RPMI7951 (cell line): ENCODE measurements around the gene KRTAP10-10. TPM values are rescaled to one million over a fixed set of nuclear protein-coding genes. Genes with fewer than 3 reads are reported as not detected.
A peak's percentile ranks its signal among the peaks of the same experiment; 100 is the strongest.
"Not testable (repeated sequence)": the region's sequence is repeated elsewhere in the genome, so short reads cannot be mapped to it uniquely, and the experiment has no call there.

Experiments used
- DNase-seq: peaks from one replicate; pipeline ENCODE4 v3.0.0-alpha.2; 2012; ENCODE audit warnings: low read depth
- total RNA-seq: library from RNA; depleted of rRNA; stranded (reverse); fragments of >200 nt; shearing (Covaris generic); gene quantifications from 2 replicates; pipeline ENCODE4 v1.2.3, GENCODE V29; 2014

KRTAP10-10 gene
- total RNA-seq, 1 experiment from 2014 or later, result not detected

DNA sequence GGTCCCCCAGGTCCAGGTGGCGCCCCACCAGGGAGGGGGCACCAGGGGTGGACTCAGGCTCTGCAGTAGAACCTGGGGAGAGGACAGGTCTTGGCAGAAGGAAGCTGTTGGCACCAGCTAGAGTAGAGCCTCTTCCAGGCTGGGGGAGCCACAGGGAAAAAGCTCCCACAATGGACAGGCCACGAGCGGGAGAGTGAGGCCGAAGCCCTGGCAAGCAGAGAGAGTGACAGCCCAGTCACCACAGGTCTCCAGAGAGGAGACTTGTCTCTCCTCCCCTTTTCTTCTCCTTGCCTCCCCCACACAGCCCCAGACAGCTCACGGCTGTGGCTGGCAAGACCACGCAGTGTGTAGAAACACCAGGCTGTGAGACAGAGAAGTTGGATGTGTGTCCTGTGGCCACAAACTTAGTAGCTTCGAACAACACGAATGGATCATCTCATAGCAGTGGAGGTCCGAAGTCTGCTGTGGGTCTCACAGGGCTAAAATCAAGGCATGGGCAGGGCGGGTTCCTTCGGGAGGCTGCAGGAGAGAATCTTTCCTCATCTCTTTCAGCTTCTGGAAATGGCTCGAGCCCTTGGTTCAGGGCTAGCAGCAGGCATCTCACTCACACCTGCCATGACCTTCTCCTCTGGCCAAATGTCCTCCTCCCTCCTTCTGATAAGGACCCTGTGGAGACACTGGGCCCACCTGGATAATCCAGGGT, 14.0 kb downstream of the KRTAP10-10 start:
- DNase-seq, result no peak

DNA sequence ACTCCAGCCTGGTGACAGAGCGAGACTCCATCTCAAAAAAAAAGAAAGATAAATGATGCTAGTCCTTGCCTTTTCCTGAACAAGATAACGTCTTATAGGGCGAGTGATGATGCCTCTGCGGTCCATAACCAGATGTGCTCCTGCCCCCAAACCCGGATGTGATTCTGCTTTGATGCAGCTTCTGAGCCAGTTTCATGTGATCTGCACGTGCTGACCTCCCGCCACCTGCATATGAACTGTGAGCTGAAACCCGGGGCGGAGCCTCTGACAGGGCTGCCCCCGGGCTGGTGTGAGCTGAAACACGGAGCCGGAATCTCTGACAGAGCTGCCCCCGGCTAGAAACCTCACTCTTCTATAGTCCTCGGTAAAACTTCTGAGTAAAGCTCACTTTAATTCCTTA, 16.0 kb downstream of the KRTAP10-10 start:
- peak; percentile 3 for DNase-seq

DNA sequence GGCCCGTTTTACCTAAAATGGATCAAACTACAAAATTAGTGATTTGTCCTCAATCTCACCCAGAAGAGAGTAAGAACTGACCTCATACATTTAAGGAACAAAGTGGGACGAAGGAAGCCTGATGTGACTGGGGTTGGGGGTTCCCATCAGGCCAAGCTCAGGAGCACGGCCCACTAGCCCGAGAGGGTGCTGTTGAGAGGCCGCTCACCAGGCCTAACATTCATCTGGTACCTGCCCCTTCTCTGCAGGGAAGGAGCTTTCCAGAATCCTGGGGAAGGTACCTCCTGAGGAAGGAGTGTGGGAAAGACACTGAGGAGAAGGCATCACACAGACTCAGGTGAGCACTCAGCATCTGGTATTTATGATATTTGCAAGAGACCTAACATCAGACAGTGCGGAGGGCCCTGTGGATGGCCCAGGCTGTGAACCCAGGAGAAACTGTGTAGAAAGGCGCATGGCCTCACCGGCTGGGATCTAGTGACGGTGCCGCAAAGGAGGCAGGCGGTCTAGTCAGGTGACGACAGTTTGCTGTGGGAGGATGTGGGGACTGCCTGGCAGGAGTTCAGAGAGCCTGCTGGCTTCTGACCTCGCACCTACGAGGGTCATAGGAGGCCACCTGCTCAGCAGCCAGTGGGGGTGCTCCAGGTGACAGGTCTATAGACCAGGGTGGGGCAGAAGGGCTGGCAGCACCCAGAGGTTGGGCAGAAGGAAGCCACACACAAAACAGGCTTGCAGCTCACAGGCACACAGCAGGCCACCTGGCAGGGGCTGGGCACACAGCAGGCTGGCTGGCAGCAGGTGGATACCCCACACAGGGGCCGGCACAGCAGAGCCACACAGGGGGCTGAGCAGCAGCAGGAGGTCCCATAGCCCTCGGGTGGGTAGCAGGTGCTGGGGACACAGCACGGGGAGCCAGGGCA, 16.8 kb downstream of the KRTAP10-10 start:
- no peak for DNase-seq

DNA sequence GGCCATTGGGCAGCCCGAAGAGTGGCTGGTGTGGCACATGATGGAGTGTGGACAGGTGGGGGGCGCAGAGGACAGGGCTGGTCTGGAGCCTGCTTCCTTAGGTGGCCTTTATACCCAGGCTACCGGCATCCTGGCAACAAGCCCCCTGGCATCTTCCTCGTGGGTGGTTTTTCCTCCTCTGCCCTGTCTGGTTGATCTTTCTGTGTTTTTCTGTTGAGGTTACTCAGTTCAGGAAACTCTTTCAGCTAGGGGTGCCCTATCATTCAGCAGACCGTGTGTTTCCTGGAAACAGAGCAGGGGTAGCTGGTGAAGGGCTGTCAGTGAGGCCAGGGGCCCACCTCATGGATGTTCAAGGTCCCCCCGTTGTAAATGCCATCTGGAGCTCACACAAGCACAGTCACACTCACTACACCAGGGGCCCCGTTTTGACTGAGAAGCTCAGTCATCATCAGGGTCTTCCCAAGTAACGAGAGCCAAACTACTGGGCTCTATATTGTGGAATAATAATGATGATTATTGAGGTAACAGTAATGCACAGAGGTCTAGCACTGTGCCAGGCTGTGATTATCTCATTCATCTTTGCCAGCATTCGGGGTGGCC, 17.5 kb downstream of the KRTAP10-10 start, which contains the start of gene KRTAP12-4:
Gene KRTAP12-4 (minus strand): TSS at position 84 of the 600 bp plus-strand sequence. CDS start 45 bp downstream, at position 39.
- DNase-seq, result no peak

DNA sequence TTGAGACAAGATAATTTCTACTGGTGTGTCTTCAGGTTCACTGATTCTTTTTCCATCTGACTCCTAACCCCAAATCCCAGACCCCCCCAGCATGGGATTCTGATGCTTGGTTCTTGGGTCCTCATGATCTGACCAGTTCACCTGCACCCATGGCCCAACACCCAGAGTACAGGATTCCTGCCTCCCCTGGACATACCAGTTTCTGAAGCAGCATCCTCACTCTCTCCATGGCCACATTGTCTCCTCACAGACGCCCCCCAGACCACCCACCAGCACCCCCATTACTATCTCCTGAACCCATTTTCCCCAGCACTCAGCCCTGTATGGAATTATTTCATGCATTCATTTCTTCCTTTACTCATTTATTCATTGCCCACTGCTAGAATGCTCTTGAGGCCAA, 19.7 kb downstream of the KRTAP10-10 start:
- no peak for DNase-seq

DNA sequence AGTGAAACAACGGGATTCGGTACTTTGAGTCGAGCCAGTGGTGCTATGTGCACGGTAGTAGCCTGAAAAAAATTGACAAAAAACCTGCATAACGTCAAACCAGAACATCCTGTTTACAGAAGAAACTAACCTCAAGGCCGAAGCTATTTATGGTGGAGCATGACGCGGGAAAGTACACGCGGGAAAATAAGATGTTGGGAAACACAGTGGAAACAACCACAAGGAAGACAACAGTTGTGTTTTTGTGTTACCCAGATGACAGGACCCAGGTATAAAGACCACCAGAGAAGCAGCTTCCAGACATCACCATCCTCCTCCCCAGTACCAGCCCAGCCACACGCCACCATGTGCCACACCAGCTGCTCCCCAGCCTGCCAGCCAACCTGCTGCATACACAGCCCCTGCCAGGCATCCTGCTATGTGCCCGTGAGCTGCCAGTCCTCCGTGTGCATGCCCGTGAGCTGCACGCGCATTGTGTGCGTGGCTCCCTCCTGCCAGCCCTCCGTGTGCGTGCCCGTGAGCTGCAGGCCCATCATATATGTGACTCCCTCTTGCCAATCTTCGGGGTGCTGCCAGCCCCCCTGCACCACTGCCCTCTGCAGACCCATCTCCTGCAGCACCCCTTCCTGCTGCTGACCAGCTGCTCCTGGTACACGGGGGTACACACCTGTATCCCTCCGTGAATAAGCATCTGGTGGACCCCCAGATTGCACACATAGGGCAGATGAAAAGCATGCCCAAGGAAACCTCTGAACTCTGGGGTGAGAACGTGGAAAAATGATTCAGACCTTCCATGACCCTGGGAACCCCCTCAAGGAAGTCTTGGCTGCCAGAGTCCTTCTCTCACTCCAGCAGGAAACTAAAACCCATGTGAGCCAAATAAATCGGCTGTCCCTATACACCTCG, 20.7 kb downstream of the KRTAP10-10 start, which contains the start of gene KRTAP12-3:
Gene KRTAP12-3 (plus strand): TSS at position 298 of the 906 bp plus-strand sequence. CDS start 48 bp downstream, at position 346.
- peak; percentile 1 for DNase-seq

DNA sequence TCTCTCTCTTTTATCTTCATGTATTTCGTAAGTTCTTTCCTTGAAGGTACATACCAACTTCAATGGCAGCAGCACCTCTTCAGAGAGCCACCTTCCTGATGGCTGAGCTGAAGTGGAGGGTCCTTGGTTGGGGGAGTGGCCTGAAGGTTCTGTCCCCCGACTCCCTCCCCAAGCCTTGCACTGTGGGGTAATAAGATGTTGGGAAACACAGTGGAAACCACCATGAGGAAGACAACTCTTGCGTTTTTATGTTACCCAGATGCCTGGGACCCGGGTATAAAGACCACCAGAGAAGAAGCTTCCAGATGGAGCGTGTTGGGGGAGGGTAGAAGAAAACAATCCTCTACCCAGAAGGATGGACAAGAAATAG, 21.4 kb downstream of the KRTAP10-10 start:
- DNase-seq, result no peak

DNA sequence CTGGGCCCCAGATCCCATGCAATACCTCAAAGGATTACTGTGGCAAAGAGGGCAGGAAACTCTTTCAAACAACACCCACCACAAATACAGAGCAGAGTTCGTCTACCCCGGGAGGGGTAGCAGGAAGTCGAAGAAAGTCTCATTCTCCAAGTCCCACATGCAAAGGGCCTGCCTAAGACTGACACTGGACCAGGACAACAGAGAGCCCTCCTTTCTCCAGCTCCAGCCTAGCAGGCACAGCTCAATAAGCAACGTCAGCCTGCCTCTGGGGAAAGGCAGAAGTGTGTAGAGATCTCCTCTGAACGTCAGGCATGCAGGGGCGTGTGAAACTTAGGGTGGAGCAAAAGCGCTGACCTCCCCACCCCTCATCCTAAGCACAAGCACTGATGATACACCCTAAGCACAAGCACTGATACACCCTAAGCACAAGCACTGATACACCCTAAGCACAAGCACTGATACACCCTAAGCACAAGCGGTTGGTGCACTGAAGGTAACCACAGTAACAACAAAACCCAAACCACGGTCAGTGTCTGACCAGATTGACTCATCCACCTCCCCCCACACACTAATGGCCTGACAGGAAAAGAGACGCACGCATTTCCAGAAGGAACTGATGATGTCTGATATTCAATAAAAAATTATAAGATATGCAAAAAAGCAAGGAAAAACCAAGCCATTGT, 21.9 kb downstream of the KRTAP10-10 start:
- DNase-seq, result peak; percentile 2

DNA sequence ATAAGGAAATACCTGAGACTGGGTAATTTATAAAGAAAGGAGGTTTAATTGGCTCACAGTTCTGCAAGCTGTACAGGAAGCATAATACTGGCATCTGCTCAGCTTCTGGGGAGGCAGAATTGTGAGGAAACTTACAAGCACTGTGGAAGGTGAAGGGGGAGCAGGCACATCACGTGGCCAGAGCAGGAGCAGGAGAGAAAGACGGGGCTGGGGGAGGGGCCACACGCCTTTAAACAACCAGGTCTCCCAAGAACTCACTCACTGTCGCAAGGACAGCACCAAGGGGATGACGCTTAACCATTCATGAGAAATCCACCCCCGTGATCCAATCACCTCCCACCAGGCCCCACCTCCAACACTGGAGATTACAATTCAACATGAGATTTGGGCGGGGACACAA, 24.4 kb downstream of the KRTAP10-10 start:
- not testable (repeated sequence) for DNase-seq

DNA sequence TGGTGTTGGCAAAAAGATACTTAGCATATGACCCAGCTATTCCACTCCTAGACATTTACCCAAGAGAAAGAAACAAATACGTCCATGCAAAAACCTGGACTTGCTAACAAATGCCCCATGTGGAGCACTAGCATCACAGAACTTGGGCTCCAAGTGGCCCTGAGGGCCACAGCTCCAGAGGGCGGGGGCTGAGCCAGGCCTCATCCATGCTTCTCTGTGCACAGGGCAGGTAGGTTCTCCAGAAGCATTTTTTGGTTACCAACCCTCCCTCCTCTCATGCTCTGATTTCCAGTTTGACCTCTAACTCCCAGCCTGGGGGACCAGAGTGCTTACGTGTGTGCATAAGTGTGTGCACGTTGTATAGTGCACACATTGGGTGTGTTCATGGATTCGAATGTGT, 27.5 kb downstream of the KRTAP10-10 start:
- DNase-seq, result no peak

DNA sequence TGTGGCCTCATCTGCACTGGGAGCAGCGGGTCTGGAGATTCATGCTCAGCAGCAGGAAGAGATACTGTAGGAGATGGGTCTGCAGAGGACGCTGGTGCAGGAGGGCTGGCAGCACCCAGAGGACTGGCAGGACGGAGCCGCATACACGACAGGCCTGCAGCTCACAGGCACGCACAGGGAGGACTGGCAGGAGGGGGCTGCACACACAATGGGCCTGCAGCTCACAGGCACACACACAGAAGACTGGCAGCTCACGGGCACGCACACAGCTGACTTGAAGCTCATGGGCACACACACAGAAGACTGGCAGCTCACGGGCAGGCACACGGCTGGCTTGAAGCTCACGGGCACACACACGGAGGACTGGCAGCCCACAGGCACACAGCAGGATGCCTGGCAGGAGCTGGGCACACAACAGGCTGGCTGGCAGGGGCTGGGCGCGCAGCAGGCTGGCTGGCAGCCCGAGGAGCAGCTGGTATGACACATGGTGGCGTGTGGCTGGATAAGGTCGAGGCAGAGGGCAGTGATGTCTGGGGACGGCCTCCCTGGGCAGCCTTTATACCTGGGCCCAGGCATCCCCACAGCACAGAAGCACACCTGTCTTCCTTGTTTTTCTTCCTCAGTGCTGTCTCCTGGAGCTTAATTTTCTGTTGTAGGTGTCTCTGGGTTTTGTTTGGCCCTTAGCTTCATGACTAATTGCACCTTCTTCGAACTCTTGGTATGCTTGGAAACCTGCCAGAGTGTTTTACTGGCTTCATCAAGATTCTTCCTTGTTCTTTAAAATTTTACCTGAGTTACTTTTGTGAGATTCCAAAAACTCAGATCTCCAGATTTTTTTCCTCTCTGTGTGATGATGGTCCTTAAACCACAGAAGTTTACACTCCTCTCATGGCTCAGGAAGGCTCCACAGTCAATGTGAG, 29.5 kb downstream of the KRTAP10-10 start, which contains the start of gene KRTAP12-2:
Gene KRTAP12-2 (minus strand): TSS at position 527 of the 920 bp plus-strand sequence. CDS start 41 bp downstream, at position 486.
- no peak for DNase-seq

DNA sequence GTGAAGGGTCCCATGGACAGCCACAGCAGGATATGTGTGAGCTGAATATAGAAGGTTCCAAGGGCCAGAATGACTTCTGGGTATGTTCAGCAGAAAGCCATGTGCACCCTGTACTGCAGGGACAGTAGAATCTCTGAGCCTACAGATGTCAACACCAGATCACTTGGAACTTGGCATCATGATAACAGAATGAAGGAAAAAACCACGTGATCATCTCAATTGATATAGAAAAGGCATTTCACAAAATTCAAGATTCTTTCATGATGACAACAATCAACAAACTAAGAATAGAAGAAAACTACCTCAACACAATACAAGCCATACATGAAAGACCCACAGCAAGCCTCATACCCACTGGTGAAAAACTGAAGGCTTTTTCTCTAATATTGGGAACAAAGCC, 30.5 kb downstream of the KRTAP10-10 start:
- DNase-seq, result no peak

DNA sequence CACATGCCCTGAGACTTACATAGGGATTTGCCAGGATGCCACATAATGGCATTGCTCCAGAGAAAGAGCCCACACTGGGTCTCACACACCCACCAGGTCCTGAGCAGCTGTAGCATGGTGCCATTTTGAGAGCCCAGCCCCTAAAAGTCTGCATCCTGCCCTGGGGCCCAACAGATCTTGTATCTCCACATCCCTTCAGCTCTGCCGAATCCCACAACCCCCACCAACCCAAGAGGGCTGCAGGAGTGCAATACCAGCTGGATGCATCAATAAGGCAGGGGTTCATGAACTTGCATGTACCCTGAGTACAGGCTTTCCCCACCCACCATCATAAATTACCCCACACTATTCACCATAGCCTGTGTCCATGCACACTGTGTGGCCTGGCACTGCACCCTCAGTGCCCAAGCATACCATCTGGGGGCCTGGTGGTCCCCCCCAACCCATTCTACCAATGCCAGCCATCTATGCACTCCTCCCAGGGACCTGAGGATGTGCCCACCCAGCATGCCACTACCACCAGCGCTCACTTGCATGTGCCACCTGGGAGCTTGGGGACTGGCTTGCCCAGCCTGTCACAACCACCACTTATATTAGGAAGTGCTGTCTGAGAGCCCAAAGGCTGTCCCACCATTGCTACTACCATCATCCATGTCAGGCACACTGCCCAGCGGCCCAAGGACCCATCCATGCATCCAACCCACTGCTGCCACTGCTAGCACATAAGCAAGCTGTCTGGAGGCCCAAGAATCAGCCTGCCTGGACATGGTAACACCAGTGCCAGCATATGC, 33.7 kb downstream of the KRTAP10-10 start:
- no peak for DNase-seq

DNA sequence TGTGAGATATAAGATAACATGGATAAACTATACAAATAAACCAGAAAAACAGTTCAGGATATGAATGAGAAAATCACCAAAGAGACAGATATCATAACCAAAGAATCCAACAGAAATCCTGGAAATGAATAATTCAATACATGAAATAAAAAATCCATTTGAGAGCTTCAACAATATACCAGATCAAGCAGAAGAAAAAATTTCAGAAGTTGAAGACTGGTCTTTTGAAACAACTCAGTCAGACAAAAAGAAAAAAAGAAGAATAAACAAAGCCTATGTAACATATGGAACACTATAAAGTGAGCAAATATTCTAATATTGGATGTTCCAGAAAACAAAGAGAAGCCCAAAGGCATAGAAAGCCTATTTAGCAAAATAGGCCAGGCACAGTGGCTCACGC, 34.8 kb downstream of the KRTAP10-10 start:
- no peak for DNase-seq

DNA sequence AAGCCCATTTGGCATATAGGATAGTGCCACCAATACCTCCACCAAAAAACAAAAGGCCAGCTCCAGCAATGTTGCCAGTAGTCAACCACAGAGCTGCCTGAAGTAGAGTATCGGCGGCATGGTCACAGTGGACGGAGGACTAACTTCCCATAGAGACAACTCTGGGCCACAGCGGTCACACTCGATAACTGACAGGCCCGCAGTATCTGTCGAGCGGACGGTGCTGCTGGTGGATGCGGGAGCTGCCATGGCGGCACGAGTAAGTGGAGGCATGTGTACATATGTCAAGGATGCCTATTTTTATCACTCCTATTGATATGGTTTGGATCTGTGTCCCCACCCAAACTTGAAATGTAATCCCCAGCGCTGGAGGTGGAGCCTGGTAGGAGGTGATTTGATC, 40.7 kb downstream of the KRTAP10-10 start:
- no peak for DNase-seq

DNA sequence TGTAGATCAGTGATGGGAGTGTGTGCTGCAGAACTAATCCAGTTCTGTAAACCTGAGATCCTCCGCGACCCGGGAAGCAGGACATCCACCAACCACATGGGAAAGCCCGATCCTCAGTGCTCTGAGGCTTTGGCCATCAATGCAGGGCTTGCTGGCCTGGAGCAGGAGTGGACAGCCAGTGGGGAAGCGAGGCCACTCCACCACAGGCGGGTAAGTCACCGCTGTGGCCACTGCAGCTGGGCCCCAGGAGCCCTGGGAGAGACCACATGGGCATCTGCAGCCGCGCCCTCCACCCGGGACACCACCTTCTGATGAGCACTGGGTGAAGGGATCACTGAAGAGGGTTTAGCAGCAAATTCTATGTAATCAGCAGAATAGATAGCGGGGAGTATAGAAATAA, 44.0 kb downstream of the KRTAP10-10 start:
- DNase-seq, result no peak

DNA sequence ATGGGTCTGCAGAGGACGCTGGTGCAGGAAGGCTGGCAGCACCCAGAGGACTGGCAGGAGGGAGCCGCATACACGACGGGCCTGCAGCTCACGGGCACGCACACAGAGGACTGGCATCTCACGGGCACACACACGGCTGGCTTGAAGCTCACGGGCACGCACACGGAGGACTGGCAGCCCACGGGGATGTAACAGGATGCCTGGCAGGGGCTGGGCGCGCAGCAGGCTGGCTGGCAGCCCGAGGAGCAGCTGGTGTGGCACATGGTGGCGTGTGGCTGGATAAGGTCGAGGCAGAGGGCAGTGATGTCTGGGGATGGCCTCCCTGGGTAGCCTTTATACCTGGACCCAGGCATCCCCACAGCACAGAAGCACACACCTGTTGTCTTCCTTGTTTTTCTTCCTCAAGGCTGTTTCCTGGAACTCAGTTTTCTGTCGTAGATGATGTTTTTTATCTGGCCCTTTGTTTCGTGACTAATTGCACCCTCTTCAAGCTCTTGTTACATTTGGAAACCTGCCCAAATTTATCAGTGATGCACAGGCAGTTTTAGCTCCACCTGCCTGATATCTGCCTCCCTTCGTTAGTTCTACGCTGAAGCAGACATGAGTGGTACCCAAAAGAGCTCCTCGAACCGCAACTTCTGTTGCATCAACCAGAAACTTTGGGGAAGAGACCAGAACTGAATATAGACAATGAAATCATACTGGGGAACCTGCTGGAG, 44.9 kb downstream of the KRTAP10-10 start, which contains the start of gene KRTAP12-1:
Gene KRTAP12-1 (minus strand): TSS at position 303 of the 719 bp plus-strand sequence. CDS start 40 bp downstream, at position 263.
- no peak for DNase-seq
